Measurements from ENCODE around the gene ABCD1.
"Not testable (repeated sequence)": the region's sequence is repeated elsewhere in the genome, so short reads cannot be mapped to it uniquely, and the experiment has no call there.

Gene ABCD1

DNA sequence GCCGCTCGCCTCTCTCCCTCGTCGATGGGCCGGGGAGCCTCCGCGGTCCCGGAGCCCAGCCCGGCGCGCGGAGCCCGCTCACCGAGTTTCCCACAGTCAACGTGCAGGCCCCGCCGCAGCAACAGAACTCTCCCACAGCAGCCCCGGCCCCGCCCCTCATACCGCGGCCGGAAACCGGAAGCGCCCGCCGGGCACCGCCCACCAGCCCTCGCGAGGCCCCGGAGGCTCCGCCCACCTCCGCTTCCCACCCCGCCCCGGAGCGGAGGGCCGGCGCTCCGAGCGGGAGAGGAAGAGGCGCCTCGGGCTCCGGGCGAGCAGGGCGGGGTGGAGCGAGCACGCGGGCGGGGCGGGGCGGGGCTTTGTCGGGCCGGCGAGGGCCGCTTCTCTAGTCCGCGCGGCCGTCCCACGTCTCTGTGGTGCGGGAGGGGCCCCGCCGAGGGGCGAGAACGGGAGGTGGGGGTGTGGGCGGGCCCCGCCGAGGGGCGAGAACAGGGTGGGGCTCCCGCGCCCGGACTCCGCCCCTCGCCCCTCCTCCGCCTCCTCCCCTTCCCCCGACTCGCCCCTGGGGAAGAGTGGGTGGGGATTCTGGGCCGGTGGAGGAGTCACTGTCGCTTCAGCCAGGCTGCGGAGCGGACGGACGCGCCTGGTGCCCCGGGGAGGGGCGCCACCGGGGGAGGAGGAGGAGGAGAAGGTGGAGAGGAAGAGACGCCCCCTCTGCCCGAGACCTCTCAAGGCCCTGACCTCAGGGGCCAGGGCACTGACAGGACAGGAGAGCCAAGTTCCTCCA lies at the start of gene ABCD1, which contains the start of gene BCAP31:
TSS of gene ABCD1 (plus strand) at position 605 of the 787 bp plus-strand sequence. CDS start 411 bp downstream, outside the sequence.
TSS of gene BCAP31 (minus strand) at position 136 of the 787 bp plus-strand sequence. CDS start 1,143 bp downstream, outside the sequence.
- DNase-seq (ENCODE audit: low spot score), result peak; percentile 94

DNA sequence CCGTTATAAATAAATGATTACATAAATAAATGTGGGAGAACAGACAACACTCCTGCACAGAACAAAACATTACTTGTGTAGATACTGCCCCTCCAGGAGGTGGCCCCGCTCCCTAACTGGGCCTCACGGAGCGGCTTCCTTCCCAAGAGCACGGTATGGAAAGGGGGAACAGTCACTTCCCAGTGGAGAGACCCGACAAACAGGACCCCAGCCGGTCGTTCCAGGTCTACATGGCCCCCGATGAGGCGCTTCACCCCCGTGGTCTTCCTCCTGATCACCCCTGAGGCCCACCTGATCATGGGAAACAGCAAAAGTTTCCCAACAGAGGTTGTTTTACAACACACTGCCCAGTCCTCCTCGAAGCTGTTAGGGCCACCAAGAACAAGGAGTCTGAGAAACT lies 43.5 kb upstream of the ABCD1 start:
- DNase-seq (ENCODE audit: low spot score), result no peak

- not testable (repeated sequence) for DNase-seq (ENCODE audit: low spot score)
Observed at GRCh38 chrX:153683486-153683885, 41.2 kb upstream of the ABCD1 start.

DNA sequence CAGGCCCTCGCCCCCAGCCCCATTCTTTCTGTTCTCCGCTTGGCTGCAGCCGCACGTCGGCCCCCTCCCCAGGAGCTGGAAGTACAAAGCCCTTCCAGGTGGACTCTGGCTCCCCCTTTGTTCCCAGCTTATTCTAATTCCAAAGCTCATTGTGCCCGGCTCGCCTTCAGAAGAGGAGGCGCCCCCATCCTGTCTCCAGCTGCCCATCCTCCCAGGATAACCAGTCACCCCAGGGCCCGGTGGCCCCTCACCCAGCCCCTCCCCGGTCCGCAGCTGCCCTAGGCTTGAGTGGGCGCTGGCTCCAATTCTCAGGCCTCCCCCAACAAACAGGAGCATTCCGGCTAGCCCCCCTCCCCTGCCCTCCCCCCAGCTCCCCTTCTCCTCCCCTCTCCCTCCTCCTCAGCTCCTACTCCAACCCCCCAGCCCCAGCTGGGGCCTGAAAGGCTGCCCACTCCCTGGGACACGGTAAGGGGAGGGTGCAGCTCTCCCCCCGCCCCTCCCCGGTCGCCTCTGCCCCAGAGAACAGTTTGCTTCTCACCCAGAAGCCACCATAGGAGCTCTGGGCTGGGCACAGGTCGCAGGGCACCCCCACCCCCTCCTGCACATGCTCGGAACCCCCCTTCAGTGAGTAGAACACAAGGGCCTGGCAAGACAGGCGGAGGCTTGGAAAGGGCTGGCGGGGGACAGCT lies 40.0 kb upstream of the ABCD1 start:
- no peak for DNase-seq (ENCODE audit: low spot score)

- DNase-seq (ENCODE audit: low spot score), result no peak
Observed at GRCh38 chrX:153685156-153685536, 39.5 kb upstream of the ABCD1 start.

DNA sequence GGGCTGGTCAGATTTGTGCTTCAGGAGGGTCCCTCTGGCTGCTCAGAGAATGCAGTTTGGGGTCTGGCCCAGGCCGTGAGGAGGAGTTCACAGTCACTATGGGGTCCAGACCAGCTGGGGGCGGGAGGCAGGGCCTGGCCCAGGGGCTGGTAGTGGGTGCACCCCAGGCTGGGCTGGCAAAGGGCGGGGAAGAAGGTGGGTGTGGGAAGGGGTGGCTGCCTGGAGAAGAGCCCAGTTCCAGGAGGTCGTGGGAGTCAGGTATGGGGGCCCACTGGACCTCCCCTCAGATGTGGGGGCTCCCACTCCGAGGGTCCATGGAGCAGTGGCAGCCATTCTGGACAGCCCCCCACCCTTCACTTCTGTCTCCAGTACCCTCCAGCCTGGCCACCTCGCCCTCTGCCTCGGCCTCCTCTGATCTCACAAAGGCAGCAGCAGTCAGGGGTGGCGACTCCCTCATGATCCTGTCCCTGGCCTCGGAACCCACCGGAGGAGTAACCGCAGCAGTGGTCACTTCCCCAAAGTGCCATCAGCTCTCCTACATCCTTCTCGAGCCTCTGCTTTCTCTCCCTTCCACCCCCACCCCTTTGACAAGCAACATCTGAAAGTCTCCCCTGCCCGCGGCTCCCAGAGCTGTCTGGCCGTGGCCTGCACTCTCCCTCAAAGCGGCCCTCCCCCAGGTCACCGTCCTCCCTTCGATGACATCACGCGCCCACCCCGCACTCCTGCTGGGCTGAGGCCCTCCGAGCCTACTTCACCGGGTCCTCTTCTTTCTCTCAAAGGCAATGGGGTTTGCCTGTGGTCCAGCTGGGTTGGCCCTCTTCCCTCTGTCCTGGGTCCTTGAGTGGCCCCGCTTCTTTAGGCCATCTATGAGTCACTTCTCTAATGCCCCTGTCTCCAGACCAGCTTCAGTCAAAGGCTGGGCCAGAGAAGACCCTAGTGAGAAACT lies 38.6 kb upstream of the ABCD1 start:
- no peak for DNase-seq (ENCODE audit: low spot score)

DNA sequence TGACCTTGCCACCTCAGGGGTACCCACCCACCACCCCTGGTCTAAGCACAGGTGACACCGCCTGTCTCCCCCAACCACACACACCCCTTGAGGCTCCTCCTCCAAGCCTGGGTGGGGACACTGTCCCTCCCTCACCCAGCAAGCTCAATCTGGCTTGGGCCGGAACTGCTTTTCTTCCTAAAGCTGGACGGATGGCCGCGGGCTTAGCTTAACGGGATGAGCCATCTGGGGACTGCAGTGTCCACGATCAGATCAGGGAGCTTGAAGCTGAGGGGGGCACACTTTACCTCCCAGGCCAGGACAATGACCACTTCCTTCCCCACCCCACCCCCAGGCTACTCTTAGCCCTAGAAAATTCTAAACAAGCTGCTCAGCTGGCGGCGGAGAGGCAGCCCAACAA lies 37.9 kb upstream of the ABCD1 start:
- DNase-seq (ENCODE audit: low spot score), result no peak

- peak; percentile 86 for DNase-seq (ENCODE audit: low spot score)
Observed at GRCh38 chrX:153687121-153688039, 37.3 kb upstream of the ABCD1 start, which contains the start of gene SLC6A8. SLC6A8 (plus strand) TSS chrX:153687926; CDS start chrX:153688575, 649 bp downstream.

GRCh38 chrX:153688071-153688470 lies 36.6 kb upstream of the ABCD1 start:
- no peak for DNase-seq (ENCODE audit: low spot score)

DNA sequence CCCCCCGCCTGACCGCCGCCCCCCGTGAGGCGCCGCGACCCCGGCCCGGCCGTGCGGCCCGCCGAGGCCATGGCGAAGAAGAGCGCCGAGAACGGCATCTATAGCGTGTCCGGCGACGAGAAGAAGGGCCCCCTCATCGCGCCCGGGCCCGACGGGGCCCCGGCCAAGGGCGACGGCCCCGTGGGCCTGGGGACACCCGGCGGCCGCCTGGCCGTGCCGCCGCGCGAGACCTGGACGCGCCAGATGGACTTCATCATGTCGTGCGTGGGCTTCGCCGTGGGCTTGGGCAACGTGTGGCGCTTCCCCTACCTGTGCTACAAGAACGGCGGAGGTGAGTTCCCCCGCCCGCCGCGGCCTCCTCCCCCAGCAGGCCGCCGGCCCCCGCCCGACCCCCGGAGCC lies 36.1 kb upstream of the ABCD1 start:
- no peak for DNase-seq (ENCODE audit: low spot score)

- peak; percentile 49 for DNase-seq (ENCODE audit: low spot score)
Observed at GRCh38 chrX:153688911-153689590, 35.6 kb upstream of the ABCD1 start.

- no peak for DNase-seq (ENCODE audit: low spot score)
Observed at GRCh38 chrX:153689654-153690465, 34.8 kb upstream of the ABCD1 start.

GRCh38 chrX:153690466-153690865 lies 34.2 kb upstream of the ABCD1 start:
- DNase-seq (ENCODE audit: low spot score), result no peak

DNA sequence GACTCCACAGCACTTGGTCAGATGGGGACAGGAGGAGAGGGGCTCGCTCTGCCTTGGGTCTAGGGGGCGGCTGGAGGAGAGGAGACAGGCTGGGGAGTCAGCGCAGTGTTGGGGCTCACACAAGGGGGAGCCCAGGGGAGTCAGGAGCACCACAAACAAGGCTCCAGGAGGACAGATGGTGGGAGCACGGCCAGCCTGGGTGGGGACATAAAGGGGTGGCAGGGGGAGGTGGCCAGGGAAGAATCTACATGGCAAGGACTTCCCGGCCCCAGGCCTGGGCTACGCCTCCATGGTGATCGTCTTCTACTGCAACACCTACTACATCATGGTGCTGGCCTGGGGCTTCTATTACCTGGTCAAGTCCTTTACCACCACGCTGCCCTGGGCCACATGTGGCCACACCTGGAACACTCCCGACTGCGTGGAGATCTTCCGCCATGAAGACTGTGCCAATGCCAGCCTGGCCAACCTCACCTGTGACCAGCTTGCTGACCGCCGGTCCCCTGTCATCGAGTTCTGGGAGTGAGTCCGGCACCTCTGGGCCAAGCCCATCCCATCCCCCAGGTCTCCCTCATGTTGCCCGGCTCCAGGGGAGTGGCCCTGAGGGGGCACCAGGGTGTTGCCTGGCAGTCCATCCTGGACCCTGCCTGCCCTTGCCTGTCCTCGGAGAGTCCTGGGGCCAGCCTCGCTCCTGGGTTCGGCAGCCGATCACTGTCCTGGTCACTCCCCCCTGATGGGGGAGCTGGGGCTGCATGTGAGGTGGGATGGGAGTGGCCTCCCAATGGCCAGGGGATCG lies 33.4 kb upstream of the ABCD1 start:
- not testable (repeated sequence) for DNase-seq (ENCODE audit: low spot score)

DNA sequence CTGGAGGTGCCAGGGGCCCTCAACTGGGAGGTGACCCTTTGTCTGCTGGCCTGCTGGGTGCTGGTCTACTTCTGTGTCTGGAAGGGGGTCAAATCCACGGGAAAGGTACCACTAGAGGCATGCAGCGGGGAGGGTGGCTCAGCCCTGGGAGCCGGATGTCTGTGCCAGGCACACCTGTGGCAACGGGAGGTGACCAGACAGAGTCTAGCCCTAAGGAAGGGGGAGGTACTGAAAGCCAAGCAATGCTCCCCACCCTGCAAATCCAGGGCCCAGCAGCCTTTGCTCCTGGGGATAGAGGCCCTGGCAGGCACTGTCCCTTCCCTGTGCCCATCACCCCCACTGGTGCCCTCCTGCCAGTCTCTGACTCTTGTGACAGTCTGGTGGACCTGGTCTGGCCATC lies 32.7 kb upstream of the ABCD1 start:
- DNase-seq (ENCODE audit: low spot score), result no peak

GRCh38 chrX:153692611-153693156 lies 32.0 kb upstream of the ABCD1 start:
- no peak for DNase-seq (ENCODE audit: low spot score)

DNA sequence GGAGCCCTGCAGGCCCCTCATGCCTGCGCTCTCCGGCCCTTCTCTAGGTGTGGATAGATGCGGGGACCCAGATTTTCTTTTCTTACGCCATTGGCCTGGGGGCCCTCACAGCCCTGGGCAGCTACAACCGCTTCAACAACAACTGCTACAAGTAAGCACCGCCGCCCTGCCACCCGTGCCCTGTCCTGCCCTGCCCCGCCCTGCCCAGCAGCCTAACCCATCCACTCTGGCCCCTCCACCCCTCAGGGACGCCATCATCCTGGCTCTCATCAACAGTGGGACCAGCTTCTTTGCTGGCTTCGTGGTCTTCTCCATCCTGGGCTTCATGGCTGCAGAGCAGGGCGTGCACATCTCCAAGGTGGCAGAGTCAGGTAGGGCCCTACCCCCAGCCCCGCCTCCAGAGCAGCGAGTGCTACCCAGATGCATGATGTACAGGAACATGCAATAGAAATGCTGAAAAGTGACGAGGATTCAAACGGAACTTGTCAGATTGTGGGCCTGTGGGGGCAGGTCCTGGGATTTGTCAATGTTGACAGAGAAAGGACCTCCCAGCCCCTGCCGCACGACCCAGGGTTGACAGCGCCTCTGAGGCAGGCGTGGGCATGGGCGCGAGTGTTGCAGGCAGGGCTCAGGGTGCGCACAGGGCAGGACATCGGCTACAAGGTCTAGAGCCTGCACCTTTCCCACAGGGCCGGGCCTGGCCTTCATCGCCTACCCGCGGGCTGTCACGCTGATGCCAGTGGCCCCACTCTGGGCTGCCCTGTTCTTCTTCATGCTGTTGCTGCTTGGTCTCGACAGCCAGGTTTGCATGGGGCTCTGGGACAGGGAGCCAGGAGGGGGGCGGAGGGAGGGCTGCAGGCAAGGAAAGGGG lies 31.2 kb upstream of the ABCD1 start:
- DNase-seq (ENCODE audit: low spot score), result no peak

All from AG20443 (cell line).